GDM1 (cell line): ENCODE results near the gene DGKQ.

Experiments used
- DNase-seq: peaks from one replicate; lab custom pipeline; 2025; lab: John Stamatoyannopoulos, UW

Gene DGKQ

DNA sequence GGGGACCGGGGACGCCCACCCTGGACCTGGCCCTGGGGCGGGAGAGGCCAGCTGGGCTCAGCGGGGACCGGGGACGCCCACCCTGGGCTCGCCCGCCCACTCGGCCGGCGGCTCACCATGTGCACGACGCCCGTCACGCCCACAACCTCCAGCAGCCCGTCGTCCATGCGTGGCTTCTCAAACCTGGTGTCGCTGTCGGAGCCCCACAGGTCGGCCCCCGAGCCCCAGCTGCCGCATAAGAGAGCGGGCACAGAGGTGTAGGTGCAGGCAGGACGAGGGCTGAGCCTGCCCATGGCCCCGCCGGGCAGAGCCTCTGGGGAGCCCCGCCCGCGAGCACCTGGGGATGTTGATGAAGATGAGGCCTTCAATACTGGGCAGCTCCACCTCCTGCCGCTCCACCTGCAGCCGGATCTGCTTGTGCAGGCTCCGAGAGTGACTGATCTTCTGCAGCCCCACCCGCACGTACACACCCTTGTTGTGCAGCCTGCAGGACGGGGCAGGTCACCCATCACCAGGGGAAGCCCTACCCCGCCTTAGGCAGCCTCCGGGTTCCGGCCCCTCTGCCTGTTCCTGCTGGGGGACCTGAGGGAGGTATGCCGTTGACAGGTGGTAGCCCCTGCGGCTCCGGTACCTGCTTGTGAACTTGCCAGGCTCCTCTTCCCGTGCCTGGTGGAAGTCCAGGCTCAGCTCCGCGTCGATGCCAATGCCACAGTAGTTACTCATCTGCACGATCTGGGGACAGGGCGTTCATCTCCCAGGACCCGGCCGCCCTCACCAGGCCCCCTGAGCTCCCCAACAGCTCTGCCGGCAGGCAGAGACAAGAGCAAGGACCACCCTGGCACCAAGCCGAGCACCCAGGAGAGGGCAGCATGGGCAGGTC lies 11.8 kb downstream of the DGKQ start:
- no peak for DNase-seq

DNA sequence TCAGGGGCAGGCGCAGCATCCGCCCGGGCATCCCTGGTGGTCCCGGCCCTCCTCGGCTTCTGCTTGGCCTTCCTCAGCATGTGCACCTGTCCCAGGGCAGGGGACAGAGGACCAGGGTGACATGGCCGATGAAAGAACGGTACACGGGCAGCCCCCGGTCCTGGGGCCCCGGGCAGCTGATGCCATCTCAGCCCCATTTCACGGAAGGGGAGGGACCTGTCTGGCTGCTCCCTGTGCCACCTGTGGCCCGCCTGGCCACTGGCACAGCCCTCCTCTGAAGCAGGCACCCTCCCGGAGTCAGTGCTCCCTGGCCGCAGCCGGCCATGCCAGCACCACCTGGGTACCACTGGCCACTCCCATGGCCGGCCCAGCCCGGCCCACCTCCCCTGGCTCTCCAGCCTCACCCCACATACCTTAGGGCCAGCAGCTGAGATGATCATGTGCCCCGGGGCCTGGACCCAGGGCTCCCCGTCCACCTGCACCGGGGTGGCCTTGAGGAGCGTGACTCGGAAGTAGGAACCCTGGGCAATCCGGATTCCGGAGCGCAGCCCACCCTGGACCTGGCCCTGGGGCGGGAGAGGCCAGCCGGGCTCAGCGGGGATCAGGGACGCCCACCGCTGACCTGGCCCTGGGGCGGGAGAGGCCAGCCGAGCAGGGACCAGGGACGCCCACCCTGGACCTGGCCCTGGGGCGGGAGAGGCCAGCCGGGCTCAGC lies 12.6 kb downstream of the DGKQ start:
- no peak for DNase-seq

DNA sequence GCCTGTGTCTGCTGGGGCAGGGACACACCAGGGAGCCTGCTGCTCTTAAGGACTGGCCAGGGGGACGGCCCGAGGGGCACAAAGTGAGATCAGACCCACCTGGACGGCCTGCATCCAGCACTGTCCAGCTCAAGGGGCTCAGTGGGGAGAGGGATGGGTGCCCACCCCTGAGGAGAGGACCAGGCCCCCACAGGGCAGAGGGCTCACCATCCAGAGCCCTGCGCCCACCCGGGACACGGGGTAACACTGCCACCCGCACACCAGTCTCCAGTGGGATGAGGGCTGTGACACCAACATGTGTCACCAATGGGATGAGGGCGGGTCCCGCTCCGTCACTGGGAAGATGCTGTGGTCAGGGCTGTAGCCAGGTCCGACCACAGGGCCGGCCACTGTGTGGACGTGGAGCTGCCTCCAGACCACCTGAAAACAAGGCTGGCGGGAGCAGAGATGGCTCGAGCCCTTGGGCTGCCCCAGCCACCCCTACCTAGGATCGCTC lies 13.2 kb downstream of the DGKQ start:
- no peak for DNase-seq

DNA sequence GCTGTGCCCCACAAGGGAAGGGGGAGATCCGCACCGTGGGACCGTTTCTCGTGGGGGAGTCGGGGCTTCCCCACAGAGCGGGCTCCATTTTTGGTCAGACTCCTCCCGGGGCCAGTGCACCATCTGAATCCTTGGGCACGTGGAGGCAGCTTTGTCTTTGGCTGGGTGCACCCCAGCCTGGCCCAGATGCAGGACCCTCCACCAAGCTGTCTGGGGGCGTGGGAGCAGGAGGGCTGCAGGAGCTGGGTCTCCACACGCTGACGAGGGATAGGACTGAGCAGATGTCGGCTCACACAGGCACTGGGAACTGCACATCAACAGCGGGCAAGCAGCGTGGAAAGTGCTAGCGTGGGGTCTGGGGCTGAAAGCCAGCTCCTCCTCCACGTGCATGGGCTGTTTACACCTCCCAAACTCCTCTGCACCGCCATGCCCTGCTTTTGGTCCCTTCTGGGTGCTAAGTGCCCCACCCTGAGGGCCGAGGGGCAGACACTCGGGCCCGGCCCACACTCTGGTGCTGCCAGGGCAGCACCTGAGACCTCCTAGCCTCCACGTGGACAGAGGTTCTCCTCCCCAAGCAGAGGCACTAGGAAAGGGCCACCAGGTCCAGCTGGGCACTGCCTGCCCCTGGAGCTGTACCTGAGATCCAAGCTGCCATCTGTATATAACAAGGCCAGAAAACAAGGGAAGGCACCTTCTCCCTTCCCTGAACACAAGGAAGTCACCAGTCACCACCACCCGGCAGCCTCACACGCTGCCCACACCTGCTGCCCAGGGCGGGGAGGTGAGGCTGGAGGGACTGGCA lies 13.8 kb downstream of the DGKQ start:
- DNase-seq = no peak

DNA sequence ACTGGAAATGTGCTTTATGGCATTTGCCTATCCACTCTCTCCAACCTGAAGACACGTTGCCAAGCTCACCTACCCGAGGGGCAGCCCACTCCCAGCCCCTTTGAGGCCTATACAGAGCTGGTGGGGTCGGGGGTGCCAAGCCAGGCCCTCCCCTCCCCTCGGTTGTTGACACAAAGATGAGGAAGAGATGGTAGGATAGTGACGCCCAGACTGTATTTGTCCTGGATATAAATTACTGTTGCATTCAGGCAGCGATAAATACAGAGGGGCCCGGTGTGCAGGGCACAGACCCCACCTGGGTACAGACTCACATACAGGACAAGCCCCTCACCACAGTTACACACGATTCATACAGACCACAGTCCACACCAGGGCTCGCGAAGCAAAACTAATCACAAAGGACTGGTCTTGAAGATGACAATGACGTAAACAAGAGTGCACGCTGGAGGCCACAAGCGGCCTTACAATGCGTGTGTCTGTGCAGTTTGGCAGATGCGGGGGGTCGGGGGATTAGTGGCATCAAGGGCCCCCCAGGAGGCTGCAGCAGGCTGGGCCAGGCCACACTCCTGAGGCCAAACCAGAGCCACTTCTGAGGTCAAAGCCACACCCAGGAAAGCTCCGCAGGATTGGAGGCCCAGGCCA lies 14.6 kb downstream of the DGKQ start:
- no peak for DNase-seq

DNA sequence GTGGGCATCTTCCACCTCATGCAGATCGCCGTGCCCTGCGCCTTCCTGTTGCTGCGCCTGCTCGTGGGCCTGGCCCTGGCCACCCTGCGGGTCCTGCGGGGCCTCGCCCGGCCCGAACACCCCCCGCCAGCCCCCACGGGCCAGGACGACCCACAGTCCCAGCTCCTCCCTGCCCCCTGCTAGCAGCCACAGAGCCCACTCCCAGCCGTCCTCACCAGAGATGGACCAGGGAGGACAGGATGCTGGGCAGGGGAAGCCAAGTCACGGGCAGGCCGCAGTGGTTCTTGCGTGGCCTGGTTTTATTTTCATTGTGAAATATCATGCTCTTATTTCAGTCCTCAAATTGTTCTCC lies 15.1 kb downstream of the DGKQ start:
- DNase-seq = no peak

DNA sequence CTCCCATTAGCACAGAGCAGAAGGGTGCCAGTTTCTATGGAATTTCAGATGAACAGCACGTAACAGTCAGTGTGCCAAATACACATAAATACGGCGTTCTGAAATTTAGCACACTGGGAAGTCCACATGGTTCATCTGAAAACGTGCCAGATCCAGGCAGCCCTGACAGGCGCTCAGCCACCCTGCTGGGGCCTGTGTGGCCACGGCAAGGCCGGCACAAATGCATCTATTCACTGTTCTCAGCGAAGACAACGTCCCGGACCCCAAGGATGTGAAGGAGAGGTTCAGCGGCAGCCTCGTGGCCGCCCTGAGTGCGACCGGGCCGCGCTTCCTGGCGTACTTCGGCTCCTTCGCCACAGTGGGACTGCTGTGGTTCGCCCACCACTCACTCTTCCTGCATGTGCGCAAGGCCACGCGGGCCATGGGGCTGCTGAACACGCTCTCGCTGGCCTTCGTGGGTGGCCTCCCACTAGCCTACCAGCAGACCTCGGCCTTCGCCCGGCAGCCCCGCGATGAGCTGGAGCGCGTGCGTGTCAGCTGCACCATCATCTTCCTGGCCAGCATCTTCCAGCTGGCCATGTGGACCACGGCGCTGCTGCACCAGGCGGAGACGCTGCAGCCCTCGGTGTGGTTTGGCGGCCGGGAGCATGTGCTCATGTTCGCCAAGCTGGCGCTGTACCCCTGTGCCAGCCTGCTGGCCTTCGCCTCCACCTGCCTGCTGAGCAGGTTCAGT lies 15.6 kb downstream of the DGKQ start:
- no peak for DNase-seq

DNA sequence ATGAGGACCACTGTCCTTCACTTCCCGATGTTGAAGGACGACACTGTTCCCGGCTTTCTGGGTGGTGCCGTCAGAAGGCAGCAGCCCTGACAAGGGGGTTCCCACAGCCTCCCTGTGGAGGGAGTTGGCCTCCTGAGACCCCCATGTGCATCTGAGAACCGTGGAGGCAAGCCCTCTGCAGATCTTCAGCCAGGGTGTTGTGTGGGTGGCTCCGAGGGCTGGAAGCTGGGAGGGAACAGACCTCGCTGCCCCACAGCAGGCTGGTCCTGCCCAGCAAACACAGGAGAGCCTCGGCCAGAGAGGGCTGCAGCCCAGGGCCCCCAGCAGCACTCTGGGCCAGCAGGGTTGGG lies 16.2 kb downstream of the DGKQ start:
- no peak for DNase-seq

DNA sequence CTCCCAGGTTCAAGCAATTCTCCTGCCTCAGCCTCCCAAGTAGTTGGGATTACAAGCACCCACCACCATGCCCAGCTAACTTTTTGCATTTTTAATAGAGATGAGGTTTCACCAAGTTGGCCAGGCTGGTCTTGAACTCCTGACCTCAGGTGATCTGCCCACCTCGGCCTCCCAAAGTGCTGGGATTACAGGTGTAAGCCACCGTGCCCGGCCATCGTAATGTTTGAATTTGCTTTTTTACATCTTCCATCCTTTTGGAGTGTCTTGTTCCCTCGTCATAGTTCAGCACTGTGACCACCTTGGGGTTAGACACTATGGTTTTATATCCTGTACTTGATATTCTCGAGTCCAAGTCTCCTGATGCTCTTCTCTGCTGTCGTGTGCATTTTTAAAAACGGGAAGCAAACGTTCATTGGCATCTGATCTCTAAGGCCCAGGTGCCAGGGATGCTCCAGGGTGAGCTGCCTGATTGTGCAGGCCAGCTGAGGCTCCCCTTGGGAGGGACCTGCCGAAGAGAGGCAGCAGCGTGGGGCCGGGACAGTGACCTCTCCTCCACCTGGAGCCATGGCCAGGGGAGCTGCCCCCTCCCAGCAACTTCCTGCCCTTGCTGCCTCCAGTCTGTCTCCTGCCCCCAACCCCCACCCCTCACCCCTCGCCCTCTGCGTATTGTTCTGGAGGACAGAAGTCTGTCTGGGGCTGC lies 16.7 kb downstream of the DGKQ start:
- DNase-seq = no peak

DNA sequence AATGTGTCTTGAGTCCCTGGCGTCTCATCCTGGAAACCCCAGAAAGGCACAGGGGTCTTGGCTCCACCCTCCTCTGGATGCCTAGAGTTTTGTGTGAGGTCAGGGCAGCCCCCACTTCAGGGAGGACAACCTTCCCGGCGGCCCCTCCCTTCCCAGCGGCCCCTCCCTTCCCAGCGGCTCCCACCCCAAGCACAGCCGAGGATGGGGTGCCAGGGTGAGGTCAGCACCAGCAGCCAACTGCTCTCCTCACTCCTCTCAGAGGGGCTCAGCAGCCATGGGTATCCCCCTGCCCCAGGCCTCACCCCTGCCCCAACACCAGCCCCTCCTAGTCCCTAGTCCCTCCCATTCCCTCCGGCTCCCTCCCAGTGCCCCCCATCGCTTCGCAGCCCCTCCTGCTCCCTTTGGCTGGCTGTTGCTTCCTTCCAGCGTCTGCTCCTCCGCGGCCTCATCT lies 17.4 kb downstream of the DGKQ start:
- no peak for DNase-seq

DNA sequence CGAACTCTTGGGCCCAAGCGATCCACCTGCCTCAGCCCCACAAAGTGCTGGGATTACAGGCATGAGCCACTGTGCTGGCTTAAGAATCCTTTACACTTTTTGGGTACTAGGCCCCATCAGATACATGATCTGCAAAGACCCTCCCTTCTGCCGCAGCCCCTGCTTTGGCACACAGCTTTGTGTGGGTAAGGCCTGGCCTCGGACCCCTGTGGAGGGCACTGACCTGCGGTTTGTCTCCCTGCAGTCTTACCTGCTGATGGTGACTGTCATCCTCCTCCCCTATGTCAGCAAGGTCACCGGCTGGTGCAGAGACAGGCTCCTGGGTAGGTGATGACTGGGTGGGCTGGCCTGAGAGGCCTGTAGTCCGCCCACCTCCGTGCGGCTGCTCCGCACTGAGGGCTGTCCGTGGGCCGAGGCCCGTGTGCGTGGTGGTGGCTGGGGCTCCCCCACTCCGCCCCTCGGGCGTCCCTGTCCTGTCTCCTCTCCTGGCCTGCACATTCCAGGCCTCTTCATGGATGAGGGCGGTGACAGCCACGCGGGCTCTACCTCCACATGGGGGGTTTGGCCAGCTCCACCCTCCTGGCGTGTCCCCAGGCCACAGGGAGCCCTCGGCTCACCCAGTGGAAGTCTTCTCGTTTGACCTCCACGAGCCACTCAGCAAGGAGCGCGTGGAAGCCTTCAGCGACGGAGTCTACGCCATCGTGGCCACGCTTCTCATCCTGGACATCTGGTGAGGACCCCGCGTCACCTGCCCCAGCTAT lies 18.0 kb downstream of the DGKQ start:
- no peak for DNase-seq

DNA sequence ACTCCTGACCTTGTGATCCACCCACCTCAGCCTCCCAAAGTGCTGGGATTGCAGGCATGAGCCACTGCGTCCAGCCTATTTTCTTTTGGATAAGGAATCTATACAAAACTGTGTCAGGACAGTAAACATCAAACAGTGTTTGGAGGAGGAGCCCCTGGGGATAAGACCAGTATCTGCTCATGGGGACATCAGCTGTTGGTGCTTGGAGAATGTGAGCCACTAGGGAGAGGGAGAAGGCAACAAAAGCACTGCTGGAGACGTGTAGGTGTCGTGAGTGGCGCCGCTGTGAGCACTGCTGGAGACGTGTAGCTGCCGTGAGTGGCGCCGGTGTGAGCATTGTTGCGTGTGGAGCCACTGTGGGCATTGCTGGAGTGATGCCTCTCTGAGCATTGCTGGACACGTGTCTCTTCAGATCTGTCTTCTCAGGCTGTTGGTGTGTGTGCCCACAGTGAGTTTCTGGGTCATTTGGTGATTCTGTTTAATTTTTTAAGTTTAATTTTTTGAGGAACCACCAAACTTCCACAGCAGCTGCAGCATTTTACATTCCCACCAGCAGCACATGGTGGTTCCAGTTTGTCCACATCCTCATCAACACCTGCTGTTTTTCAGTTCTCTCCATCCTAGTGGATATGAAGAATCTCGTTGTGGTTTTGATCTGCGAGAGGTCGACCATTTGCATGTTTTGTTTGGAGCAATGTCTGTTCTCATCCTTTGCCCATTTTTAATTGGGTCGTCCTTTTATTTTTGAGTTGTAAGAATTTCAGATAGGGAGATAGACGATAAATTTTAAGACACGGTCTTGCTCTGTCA lies 19.0 kb downstream of the DGKQ start:
- no peak for DNase-seq

DNA sequence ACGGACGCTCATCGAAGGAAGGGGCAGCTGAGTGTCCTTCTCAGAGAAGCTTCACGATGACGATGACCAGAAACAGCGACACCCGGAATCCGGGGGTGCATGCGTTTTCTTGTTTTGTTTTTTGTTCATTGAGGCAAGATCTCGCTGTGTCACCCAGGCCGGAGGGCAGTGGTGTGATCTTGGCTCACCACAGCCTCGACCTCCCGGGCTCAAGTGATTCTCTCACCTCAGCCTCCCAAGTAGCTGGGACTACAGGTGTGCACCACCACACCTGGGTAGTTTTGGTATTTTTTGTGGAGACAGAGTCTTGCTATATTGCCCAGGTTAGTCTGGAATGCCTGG lies 19.8 kb downstream of the DGKQ start:
- no peak for DNase-seq

DNA sequence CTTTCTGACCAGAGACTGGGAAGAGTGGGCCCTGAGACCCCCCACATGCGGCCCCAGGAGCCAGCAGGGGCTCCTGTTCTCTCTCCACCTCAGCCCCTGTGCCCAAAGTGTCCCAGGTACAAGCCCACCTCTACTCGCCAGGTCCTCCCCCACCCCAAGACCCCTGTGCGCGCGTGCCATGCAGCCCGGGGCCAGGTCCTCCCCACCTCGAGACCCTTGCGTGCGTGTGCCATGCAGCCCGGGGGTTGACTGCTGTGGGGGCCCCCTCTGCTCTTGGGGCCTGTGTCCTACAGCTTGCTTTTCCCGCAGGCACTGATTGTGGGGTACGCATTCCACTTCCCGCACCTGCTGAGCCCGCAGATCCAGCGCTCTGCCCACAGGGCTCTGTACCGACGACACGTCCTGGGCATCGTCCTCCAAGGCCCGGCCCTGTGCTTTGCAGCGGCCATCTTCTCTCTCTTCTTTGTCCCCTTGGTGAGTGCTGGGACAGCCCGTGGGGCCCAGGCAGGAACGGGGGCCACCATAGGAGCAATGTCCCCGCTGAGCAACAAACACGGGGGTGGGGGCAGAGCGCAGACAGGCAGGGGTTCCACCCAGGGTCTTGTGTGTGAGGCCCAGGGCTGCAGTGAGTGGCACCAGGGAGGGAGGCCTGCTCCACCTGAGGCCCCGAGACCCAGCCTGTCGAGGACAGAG lies 20.3 kb downstream of the DGKQ start:
- no peak for DNase-seq

DNA sequence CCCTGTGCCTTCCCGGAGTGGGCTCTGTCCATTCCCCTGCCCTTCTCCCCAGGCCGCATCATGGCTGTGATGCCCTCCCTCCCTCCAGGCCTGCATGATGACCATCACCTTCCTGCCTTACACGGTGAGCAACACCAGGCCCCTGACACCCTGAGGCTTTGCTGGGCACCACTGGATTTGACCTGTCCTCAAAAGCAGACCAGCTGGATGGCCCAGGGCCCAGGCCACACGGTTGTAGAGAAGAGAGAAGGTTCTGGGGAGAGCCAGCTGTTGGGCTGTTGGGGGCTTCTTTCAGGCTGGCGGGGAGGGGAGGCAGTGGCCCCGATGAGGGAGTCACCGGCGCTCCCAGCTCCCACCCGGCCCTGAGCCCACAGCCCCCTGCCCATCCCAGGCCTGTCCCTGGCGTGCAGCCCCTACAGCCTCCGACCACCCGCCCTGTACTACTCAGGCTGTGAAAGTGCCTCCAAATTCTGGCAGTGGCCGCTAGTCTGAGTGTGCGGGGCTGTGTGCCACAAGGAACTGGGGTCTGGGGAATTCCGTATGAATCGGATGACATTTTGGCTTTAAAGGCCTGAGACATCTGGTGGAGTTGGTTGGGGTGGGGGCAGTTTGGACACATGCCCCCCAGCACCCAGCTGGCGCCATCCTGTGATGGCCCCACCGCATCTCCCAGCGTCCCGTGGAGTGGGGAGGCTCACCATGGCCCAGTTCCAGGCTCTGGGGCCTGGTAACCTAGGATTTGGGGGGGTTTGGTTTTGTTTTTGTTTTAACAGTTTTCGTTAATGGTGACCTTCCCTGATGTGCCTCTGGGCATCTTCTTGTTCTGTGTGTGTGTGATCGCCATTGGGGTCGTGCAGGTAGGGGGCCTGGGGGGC lies 21.5 kb downstream of the DGKQ start:
- DNase-seq = no peak

DNA sequence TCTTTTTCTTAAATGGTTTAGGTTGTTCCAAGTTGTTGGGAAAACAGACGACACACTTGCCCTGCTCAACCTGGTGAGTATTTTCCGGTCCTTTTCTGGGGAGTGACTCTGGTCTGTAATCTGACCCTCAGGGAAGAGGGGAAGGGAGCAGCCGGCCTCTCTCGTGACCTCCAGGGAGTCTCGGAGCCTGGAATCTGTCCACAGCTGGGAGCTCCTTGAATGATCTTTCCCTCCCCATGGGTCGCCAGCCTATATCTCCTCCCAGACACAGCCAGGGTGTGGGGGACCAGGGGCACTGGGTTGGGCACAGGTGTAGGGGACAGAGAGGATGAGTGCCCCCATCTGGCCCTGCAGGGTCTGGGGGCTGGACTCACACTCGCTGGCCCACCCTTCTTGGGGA lies 22.2 kb downstream of the DGKQ start:
- no peak for DNase-seq

DNA sequence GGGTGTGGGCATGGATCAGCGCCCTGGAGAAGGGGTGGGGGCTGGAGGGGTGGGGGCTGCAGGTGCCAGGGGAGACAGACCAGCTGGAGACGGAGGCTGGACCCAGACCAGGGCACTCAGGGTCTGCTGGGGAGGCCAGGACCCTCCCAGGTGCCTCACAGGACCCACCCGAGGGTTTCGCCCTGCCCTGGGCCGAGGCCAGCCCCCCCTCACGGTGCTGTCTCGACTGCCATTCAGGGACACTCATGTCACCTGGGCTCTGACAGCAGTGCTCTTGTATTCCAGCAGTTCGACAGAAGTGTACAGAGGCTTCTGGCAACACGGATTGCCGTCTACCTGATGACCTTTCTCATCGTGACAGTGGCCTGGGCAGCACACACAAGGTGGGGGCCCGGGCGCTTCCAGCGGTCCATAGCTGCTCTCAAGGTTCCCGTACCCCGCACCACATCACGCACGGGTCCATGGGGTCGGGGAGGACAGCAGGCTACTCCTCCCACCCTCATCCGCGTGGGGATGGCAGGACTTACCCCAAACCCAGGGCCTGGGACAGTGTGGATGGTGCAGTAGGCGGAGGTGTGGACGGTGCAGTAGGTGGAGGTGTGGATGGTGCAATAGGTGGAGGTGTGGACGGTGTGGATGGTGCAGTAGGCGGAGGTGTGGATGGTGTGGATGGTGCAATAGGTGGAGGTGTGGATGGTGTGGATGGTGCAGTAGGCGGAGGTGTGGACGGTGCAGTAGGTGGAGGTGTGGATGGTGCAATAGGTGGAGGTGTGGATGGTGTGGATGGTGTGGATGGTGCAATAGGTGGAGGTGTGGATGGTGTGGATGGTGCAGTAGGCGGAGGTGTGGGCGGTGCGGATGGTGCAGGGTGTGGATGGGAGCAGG lies 23.0 kb downstream of the DGKQ start:
- DNase-seq = no peak
